Gastroesophageal sphincter (tissue), 4 donors: Measurements from ENCODE around the gene LYRM4. TPM values are rescaled to one million over a fixed set of nuclear protein-coding genes. Genes with fewer than 3 reads are reported as not detected.

Experiments
- ATAC-seq: fragments of 150-250 bp; one replicate; pipeline ENCODE4 v1.9.1; 2016; ENCODE audit warnings: mild to moderate bottlenecking, moderate library complexity
- H3K27ac ChIP-seq, 4 donors: fragments of 200-600 bp; sonication (generic) in 3 of 4; 1 replicate in 3 of 4; 2 replicates in 1 of 4; pipeline ENCODE4 v1.5.1; 2016 to 2019
- H3K27me3 ChIP-seq: fragments of 200-600 bp; sonication (generic); one replicate; pipeline ENCODE4 v1.5.1; 2019
- H3K36me3 ChIP-seq, 2 donors: fragments of 200-600 bp; sonication (generic); one replicate each; pipeline ENCODE4 v1.5.1; 2019; ENCODE audit warnings: control low read depth in 1 of 2
- H3K4me1 ChIP-seq, 3 donors: fragments of 200-600 bp; sonication (generic); 1 replicate in 2 of 3; 2 replicates in 1 of 3; pipeline ENCODE4 v1.5.1; 2016 to 2019; ENCODE audit warnings: control low read depth in 2 of 3
- H3K4me3 ChIP-seq, 2 donors: fragments of 200-600 bp; sonication (generic); one replicate each; pipeline ENCODE4 v1.5.1; 2019; ENCODE audit warnings: mild to moderate bottlenecking in 1 of 2, moderate library complexity in 1 of 2
- H3K9me3 ChIP-seq, 3 donors: fragments of 200-600 bp; sonication (generic); one replicate each; pipeline ENCODE4 v1.5.1; 2017 to 2019; ENCODE audit warnings: control low read depth in 2 of 3
- CTCF ChIP-seq, 4 experiments: fragments of 200-600 bp in 2 of 4; fragments of 450-650 bp in 2 of 4; sonication (generic) in 1 of 4; IDR thresholded peaks; one replicate each; pipeline ENCODE4 v1.5.1; 2017 to 2019; ENCODE audit warnings: antibody characterized with exemption in 4 of 4, mild to moderate bottlenecking in 2 of 4, moderate library complexity in 2 of 4
- EP300 ChIP-seq: sonication (generic); formaldehyde crosslinking; IDR thresholded peaks from one replicate; pipeline ENCODE4 v1.6.1; 2017; ENCODE audit warnings: antibody characterized with exemption, mild to moderate bottlenecking
- POLR2A ChIP-seq, 2 donors: fragments of 450-650 bp; IDR thresholded peaks; one replicate each; pipeline ENCODE4 v1.6.1; 2017; ENCODE audit warnings: antibody characterized with exemption in 2 of 2, mild to moderate bottlenecking in 2 of 2, moderate library complexity in 1 of 2
- POLR2AphosphoS5 ChIP-seq: sonication (generic); formaldehyde crosslinking; IDR thresholded peaks from one replicate; pipeline ENCODE4 v1.6.1; 2017; ENCODE audit warnings: antibody characterized with exemption
- WGBS, 2 donors: methylation state at CpG; one replicate each; pipeline ENCODE4 v1.1.5; 2018; ENCODE audit warnings: low coverage in 1 of 2; 5-methylcytosine and 5-hydroxymethylcytosine counted together
- total RNA-seq, 4 donors: library from RNA; depleted of rRNA; stranded (reverse); fragments of >200 nt; gene quantifications; one replicate each; pipeline ENCODE4 v1.1.0, GENCODE V29; 2016

LYRM4 gene
- total RNA-seq, 4 donors from 2014 or later = 16.4 to 27.9 (median 20.5) TPM

- H3K27ac ChIP-seq = no peak overlapping the region
- no peaks in the 10 kb centered on the region for H3K27me3 ChIP-seq
- H3K9me3 ChIP-seq = no peaks in the 10 kb centered on the region
- ATAC-seq = no peak
- H3K4me1 ChIP-seq = no peaks in the 10 kb centered on the region
- TF ChIP-seq CTCF (IDR thresholded peaks at IDR 0.05) (no peak), POLR2AphosphoS5 (no peak), EP300 (no peak)
- 83 to 84% methylated on average over 1 to 7 of the region's 10 CpGs for WGBS, 2 donors
- H3K36me3 ChIP-seq = peaks cover 0 to 36% of the 10 kb centered on the region in 2 donors
- H3K4me3 ChIP-seq = no peak overlapping the region
These were observed 151.3 kb downstream of the LYRM4 start for GRCh38 chr6:5109436-5109835.

- WGBS, 2 donors = no CpG with 5 or more reads among the region's 6 CpGs
- TF ChIP-seq CTCF (IDR thresholded peaks at IDR 0.05) = no peak
- TF ChIP-seq POLR2AphosphoS5 = no peak
- TF ChIP-seq EP300 = no peak
- TF ChIP-seq POLR2A (IDR thresholded peaks at IDR 0.05) = no peak
- Histone ChIP-seq H3K4me1 (no peaks in the 10 kb centered on the region), H3K36me3 (peaks cover 0 to 36% of the 10 kb centered on the region in 2 donors), H3K4me3 (no peak overlapping the region), H3K9me3 (no peaks in the 10 kb centered on the region), H3K27me3 (no peaks in the 10 kb centered on the region), H3K27ac (no peak overlapping the region)
- no peak for ATAC-seq
These were observed 152.1 kb downstream of the LYRM4 start for GRCh38 chr6:5108536-5109150.

GRCh38 chr6:5108068-5108467, 152.7 kb downstream of the LYRM4 start:
- Histone ChIP-seq H3K4me1 (no peaks in the 10 kb centered on the region), H3K27me3 (no peaks in the 10 kb centered on the region), H3K4me3 (no peak overlapping the region), H3K36me3 (peaks cover 0 to 36% of the 10 kb centered on the region in 2 donors), H3K27ac (no peak overlapping the region), H3K9me3 (no peaks in the 10 kb centered on the region)
- TF ChIP-seq CTCF (IDR thresholded peaks at IDR 0.05) = no peak
- TF ChIP-seq EP300 = no peak
- TF ChIP-seq POLR2AphosphoS5 = no peak
- TF ChIP-seq POLR2A (IDR thresholded peaks at IDR 0.05) = no peak
- 61 to 73% methylated on average over 3 to 9 of the region's 9 CpGs for WGBS, 2 donors
- no peak for ATAC-seq

- ATAC-seq = no peak
- H3K4me3 ChIP-seq = no peak overlapping the region
- no peaks in the 10 kb centered on the region for H3K4me1 ChIP-seq
- no peaks in the 10 kb centered on the region for H3K27me3 ChIP-seq
- H3K36me3 ChIP-seq = peaks cover 0 to 36% of the 10 kb centered on the region in 2 donors
- no peaks in the 10 kb centered on the region for H3K9me3 ChIP-seq
- no peak for TF ChIP-seq CTCF (IDR thresholded peaks at IDR 0.05)
- no peak for TF ChIP-seq POLR2A (IDR thresholded peaks at IDR 0.05)
- TF ChIP-seq EP300 = no peak
- no peak for TF ChIP-seq POLR2AphosphoS5
- no peak overlapping the region for H3K27ac ChIP-seq
- 96% methylated on average over 5 of the region's 10 CpGs; no CpG with 5 or more reads in 1 of the 2 donors for WGBS, 2 donors
These were observed 153.4 kb downstream of the LYRM4 start for GRCh38 chr6:5107341-5107740.

- WGBS, 2 donors = 82 to 95% methylated on average over 2 to 7 of the region's 10 CpGs
- Histone ChIP-seq H3K27ac (no peak overlapping the region), H3K4me3 (no peak overlapping the region), H3K36me3 (peaks cover 0 to 26% of the 10 kb centered on the region in 2 donors), H3K4me1 (no peaks in the 10 kb centered on the region), H3K9me3 (no peaks in the 10 kb centered on the region), H3K27me3 (no peaks in the 10 kb centered on the region)
- no peak for TF ChIP-seq CTCF (IDR thresholded peaks at IDR 0.05)
- TF ChIP-seq EP300 = no peak
- no peak for TF ChIP-seq POLR2A (IDR thresholded peaks at IDR 0.05)
- no peak for TF ChIP-seq POLR2AphosphoS5
- ATAC-seq = no peak
These were observed 155.6 kb downstream of the LYRM4 start for GRCh38 chr6:5105146-5105545.
